GM19099 (cell line): ENCODE data around the gene NIP7.
A peak's percentile ranks its signal among the peaks of the same experiment; 100 is the strongest.

ENCODE experiments used
- POLR2A ChIP-seq: IDR thresholded peaks from 3 replicates; pipeline ENCODE4 v1.6.1; 2011; ENCODE audit warnings: low read depth; ENCODE audit not compliant: insufficient read length; ENCODE audit errors: extremely low read depth

Gene NIP7

DNA sequence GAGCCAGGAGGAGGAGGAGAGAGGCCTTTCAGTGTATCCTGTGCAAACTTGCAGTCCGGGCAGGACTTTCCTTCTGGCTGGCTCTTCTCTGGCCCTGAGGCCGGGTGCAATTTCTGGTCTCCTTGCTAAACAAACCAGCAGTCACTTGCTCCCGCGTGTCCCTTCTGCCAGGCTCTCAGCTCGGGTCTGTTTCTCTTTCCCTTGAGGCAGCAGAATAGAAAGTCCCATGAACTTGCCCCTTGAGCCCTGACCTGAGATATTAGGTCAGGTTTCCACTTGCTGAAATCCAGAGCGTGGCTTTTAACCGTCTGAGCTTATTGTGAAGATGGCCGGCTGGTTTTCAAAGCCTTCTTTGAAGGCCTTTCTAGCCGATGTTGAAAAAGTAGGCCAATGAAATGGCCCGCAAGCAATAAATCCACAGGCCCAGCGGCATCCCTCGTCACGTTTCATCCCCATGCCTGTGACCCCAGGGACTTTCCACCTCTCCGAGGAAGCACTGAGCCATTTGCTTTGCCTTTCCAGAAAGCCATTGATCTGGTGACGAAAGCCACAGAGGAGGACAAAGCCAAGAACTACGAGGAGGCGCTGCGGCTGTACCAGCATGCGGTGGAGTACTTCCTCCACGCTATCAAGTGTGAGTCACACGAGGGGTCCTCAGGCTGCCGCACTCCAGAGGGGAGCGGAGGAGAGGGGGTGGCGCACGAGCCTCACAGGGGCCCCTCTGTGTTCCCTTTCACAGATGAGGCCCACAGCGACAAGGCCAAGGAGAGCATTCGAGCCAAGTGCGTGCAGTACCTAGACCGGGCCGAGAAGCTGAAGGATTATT lies 23.9 kb upstream of the NIP7 start:
- TF ChIP-seq POLR2A = no peak

GRCh38 chr16:69316595-69317034 lies 23.0 kb upstream of the NIP7 start:
- no peak for TF ChIP-seq POLR2A

DNA sequence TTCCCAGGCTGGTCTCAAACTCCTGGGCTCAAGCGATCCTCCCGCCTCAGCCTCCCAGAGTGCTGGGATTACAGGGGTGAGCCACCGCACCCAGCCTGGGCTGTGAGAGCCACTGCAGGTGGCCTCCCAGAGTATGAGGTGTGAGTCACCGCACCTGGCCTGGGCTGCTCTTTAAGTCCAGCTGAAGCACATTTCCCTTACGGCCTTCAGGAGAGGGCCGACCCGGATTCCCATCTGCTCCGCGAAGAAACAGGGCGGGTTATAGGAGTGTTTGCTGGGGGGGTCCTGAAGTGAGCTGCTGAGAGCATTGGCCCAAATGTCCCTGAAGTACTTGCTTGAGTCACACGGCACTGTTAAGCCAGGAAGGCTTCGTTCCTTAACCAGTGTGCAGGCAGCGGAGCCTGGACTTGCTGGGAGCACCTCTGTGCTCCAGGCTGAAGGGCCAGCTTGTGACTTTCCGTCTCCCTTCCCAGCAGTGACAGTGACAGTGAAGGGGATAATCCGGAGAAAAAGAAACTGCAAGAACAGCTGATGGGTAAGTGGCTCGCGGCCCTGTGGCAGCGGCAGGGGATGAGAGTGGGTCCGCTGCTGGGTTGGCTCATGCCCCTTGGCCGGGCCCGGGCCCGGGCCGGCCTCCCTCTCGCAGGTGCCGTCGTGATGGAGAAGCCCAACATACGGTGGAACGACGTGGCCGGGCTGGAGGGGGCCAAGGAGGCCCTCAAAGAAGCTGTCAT lies 21.2 kb upstream of the NIP7 start:
- TF ChIP-seq POLR2A = no peak

GRCh38 chr16:69318911-69319289 lies 20.7 kb upstream of the NIP7 start:
- TF ChIP-seq POLR2A = no peak

- TF ChIP-seq POLR2A = no peak
Observed at GRCh38 chr16:69319381-69319780, 20.2 kb upstream of the NIP7 start.

DNA sequence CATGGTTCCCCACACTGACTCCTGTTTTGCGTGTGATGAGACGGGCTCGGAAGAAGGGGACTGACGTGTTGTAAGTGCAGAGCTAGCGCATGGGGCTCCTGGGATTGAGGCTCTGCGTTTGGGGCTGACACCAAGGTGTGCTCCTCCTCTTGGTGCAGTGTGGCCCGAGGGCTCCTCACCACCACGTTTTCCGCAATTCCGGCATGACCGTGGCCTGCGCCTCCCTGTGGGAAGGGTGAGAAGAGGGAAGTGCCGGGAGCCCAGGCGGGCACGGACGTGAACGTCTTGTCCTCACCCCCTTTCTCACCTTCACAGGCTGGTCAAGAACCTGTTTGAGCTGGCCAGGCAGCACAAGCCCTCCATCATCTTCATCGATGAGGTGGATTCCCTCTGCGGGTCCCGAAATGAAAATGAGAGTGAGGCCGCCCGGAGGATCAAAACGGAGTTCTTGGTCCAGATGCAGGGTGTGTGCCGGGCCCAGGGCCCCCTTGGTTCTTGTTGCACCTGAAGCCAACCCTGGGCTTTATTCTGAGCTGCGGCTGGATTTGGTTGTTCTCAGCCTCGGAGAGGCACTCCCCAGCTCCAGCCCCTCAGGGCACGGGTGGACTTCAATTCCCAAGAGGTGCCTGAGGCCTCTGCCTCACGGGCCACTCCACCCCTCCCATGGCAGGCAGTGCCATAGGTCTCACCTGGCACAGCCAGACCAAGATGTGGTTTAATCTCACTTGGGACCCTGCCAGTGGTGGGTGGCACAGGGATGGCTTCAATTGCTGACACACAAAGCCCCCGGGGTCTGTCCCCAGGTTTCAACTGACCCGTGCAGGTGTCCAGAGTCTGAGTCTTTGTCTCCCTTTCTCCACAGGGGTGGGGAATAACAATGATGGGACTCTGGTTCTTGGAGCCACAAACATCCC lies 19.5 kb upstream of the NIP7 start:
- no peak for TF ChIP-seq POLR2A

- TF ChIP-seq POLR2A = no peak
Observed at GRCh38 chr16:69320740-69321073, 18.9 kb upstream of the NIP7 start.

DNA sequence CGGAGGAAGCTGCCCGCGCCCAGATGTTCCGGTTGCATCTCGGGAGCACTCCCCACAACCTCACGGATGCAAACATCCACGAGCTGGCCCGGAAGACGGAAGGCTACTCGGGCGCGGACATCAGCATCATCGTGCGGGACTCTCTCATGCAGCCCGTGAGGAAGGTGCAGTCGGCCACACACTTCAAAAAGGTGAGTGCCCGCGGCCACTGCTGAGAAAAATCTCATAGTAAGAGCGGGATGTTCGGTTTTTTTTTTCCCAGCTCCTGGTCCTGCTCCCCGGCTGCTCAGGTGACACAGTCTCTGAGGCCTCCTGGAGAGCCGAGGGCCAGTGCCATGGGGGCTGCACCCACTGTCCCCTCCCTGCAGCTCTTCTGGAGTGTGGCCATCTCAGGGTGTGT lies 18.5 kb upstream of the NIP7 start:
- TF ChIP-seq POLR2A = no peak

- TF ChIP-seq POLR2A = no peak
Observed at GRCh38 chr16:69322343-69322742, 17.2 kb upstream of the NIP7 start.

GRCh38 chr16:69323415-69323814 lies 16.2 kb upstream of the NIP7 start:
- no peak for TF ChIP-seq POLR2A

- TF ChIP-seq POLR2A = no peak
Observed at GRCh38 chr16:69324013-69324531, 15.5 kb upstream of the NIP7 start.

- no peak for TF ChIP-seq POLR2A
Observed at GRCh38 chr16:69324585-69325253, 14.9 kb upstream of the NIP7 start.

GRCh38 chr16:69325784-69326171 lies 13.8 kb upstream of the NIP7 start:
- TF ChIP-seq POLR2A = no peak

DNA sequence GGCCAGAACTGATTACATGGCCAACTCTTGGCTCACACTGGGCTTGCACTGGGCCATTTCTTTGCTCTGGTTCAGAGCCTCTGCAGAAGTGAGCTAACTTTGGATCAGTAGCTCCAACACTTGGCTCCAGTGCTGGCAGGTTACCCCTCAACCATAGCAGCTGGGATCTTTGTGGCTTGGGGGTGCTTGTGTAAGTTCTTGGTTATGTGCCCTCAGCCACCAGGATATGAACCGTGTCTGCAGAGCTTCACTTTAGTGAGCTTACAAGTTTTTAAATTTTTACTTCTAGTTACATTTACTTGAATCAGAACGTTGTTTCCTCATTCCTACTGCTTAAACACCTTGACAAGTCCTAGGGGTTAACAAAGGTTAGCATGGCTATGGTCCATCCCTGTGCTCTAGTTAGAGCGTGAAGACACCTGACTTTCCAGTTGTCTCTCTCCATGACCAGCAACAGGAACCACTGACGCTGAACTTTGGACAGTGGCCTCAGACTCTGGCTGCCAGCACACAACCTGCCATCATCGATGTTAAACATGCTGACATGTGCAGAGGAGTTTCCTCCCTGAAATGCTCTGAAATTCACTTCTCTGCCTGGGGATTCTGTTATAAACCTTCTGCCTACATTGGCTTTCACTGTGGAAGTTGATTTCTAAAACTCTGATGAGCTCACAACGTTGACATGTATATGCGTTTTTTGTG lies 13.2 kb upstream of the NIP7 start:
- peak; percentile 25 for TF ChIP-seq POLR2A
